H9 (cell line): Measurements from ENCODE around the gene DYRK1A. TPM values are rescaled to one million over a fixed set of nuclear protein-coding genes. Genes with fewer than 3 reads are reported as not detected.
A peak's percentile ranks its signal among the peaks of the same experiment; 100 is the strongest.

Experiments
- DNase-seq: peaks from one replicate; pipeline ENCODE4 v3.0.0-alpha.2; 2017
- H2AFZ ChIP-seq: one replicate; pipeline ENCODE4 v1.6.1; 2013; ENCODE audit warnings: mild to moderate bottlenecking, low read length, control low read depth, moderate library complexity
- H2AK5ac ChIP-seq: 2 replicates; pipeline ENCODE4 v1.6.1; 2013; ENCODE audit warnings: low read length, control low read depth, mixed read lengths; ENCODE audit not compliant: insufficient read length
- H2BK120ac ChIP-seq: one replicate; pipeline ENCODE4 v1.6.1; 2013; ENCODE audit warnings: low read depth, mild to moderate bottlenecking, low read length, control low read depth, inconsistent platforms; ENCODE audit not compliant: poor library complexity, severe bottlenecking
- H2BK12ac ChIP-seq: 2 replicates; pipeline ENCODE4 v1.6.1; 2013; ENCODE audit warnings: low read length, control low read depth, mixed read lengths, low read depth; ENCODE audit not compliant: insufficient read length
- H2BK15ac ChIP-seq: 2 replicates; pipeline ENCODE4 v1.6.1; 2013; ENCODE audit warnings: low read depth, low read length, control low read depth
- H2BK20ac ChIP-seq: one replicate; pipeline ENCODE4 v1.6.1; 2013; ENCODE audit warnings: low read depth, mild to moderate bottlenecking, low read length, control low read depth, inconsistent platforms; ENCODE audit not compliant: poor library complexity, severe bottlenecking
- H2BK5ac ChIP-seq: 2 replicates; pipeline ENCODE4 v1.6.1; 2013; ENCODE audit warnings: low read length, control low read depth, mixed read lengths; ENCODE audit not compliant: insufficient read length
- H3K14ac ChIP-seq: 2 replicates; pipeline ENCODE4 v1.6.1; 2013; ENCODE audit warnings: low read length, control low read depth; ENCODE audit not compliant: insufficient read depth
- H3K18ac ChIP-seq: 2 replicates; pipeline ENCODE4 v1.6.1; 2013; ENCODE audit warnings: low read depth, mild to moderate bottlenecking, mixed read lengths, low read length, control low read depth; ENCODE audit not compliant: insufficient read length
- H3K23ac ChIP-seq: 2 replicates; pipeline ENCODE4 v1.6.1; 2013; ENCODE audit warnings: low read length, control low read depth, mixed read lengths, low read depth; ENCODE audit not compliant: insufficient read length
- H3K23me2 ChIP-seq: 2 replicates; pipeline ENCODE4 v1.6.1; 2013; ENCODE audit warnings: low read depth, mild to moderate bottlenecking, mixed read lengths, low read length, control low read depth; ENCODE audit not compliant: insufficient read length, poor library complexity, severe bottlenecking
- H3K27ac ChIP-seq: 2 replicates; pipeline ENCODE4 v1.5.1; 2013; ENCODE audit warnings: low read length, control low read depth, mixed read lengths, low read depth; ENCODE audit not compliant: insufficient read length
- H3K27me3 ChIP-seq: 2 replicates; pipeline ENCODE4 v1.6.1; 2013; ENCODE audit warnings: low read length, control low read depth, inconsistent platforms; ENCODE audit not compliant: insufficient read depth
- H3K4ac ChIP-seq: 2 replicates; pipeline ENCODE4 v1.6.1; 2013; ENCODE audit warnings: low read depth, mild to moderate bottlenecking, control low read depth, inconsistent platforms, low read length, moderate library complexity
- H3K4me1 ChIP-seq: 2 replicates; pipeline ENCODE4 v1.6.1; 2013; ENCODE audit warnings: low read length, control low read depth, inconsistent platforms; ENCODE audit not compliant: insufficient read depth
- H3K4me2 ChIP-seq: 2 replicates; pipeline ENCODE4 v1.6.1; 2013; ENCODE audit warnings: low read length, control low read depth, mixed read lengths; ENCODE audit not compliant: insufficient read length, insufficient read depth
- H3K56ac ChIP-seq: 2 replicates; pipeline ENCODE4 v1.6.1; 2013; ENCODE audit warnings: low read depth, mild to moderate bottlenecking, mixed read lengths, low read length, control low read depth; ENCODE audit not compliant: insufficient read length
- H3K79me1 ChIP-seq: 2 replicates; pipeline ENCODE4 v1.6.1; 2013; ENCODE audit warnings: low read depth, mild to moderate bottlenecking, moderate library complexity, low read length, control low read depth, inconsistent platforms; ENCODE audit not compliant: insufficient read depth, poor library complexity, severe bottlenecking
- H3K79me2 ChIP-seq: 2 replicates; pipeline ENCODE4 v1.6.1; 2013; ENCODE audit warnings: low read length, control low read depth, inconsistent platforms; ENCODE audit not compliant: insufficient read depth
- H3K9ac ChIP-seq: 2 replicates; pipeline ENCODE4 v1.6.1; 2013; ENCODE audit warnings: low read length, control low read depth, mixed read lengths; ENCODE audit not compliant: insufficient read length; ENCODE audit errors: extremely low read depth
- H3K9me3 ChIP-seq: one replicate; pipeline ENCODE4 v1.6.1; 2013; ENCODE audit warnings: low read depth, low read length, inconsistent platforms; ENCODE audit not compliant: control insufficient read depth
- H3T11ph ChIP-seq: one replicate; pipeline ENCODE4 v1.6.1; 2013; ENCODE audit warnings: mild to moderate bottlenecking, low read length, control low read depth, inconsistent platforms
- H4K20me1 ChIP-seq: one replicate; pipeline ENCODE4 v1.6.1; 2013; ENCODE audit not compliant: control insufficient read depth, insufficient read length, insufficient read depth
- H4K5ac ChIP-seq: 2 replicates; pipeline ENCODE4 v1.6.1; 2013; ENCODE audit warnings: low read depth, mild to moderate bottlenecking, mixed read lengths, low read length, control low read depth; ENCODE audit not compliant: insufficient read length
- H4K8ac ChIP-seq: replicated peaks from 2 replicates; pipeline ENCODE4 v1.6.1; 2013; ENCODE audit warnings: low read length, control low read depth, mixed read lengths, low read depth; ENCODE audit not compliant: insufficient read length
- H4K91ac ChIP-seq: 2 replicates; pipeline ENCODE4 v1.6.1; 2013; ENCODE audit warnings: low read depth, mild to moderate bottlenecking, moderate library complexity, mixed read lengths, low read length, control low read depth; ENCODE audit not compliant: insufficient read length
- H3K27ac Mint-ChIP-seq, 3 experiments: 2 replicates in 2 of 3; 3 replicates in 1 of 3; pipeline ENCODE4 v1.8.0; 2020 to 2021; ENCODE audit warnings: mixed read lengths in 3 of 3, mild to moderate bottlenecking in 1 of 3, moderate library complexity in 1 of 3
- H3K27me3 Mint-ChIP-seq: 2 replicates; pipeline ENCODE4 v1.8.0; 2021; ENCODE audit warnings: low read depth, mild to moderate bottlenecking, moderate library complexity, mixed read lengths
- H3K36me3 Mint-ChIP-seq, 3 experiments: 2 replicates in 2 of 3; 3 replicates in 1 of 3; pipeline ENCODE4 v1.8.0; 2020 to 2021; ENCODE audit warnings: low read depth in 3 of 3, mixed read lengths in 3 of 3; ENCODE audit not compliant: insufficient read depth in 1 of 3
- H3K4me1 Mint-ChIP-seq, 2 experiments: 2 replicates each; pipeline ENCODE4 v1.8.0; 2020; ENCODE audit warnings: mixed read lengths in 2 of 2
- H3K4me3 Mint-ChIP-seq, 2 experiments: 2 replicates in 1 of 2; 3 replicates in 1 of 2; pipeline ENCODE4 v1.8.0; 2020 to 2021; ENCODE audit warnings: mild to moderate bottlenecking in 2 of 2, mixed read lengths in 2 of 2, moderate library complexity in 1 of 2
- H3K9me3 Mint-ChIP-seq, 2 experiments: 2 replicates in 1 of 2; 3 replicates in 1 of 2; pipeline ENCODE4 v1.8.0; 2020; ENCODE audit warnings: mild to moderate bottlenecking in 2 of 2, mixed read lengths in 2 of 2, moderate library complexity in 1 of 2
- CTCF ChIP-seq: fragments of 200-600 bp; sonication (generic); conservative IDR thresholded peaks from 3 replicates; pipeline ENCODE4 v1.8.0; 2021; ENCODE audit warnings: antibody characterized with exemption, mild to moderate bottlenecking
- WGBS: extraction: QIAGEN DNeasy Blood & Tissue Kit; methylation state at CpG from one replicate; pipeline ENCODE4 v1.1.7; 2013; ENCODE audit warnings: missing lambda C conversion rate, low lambda C conversion rate, mixed read lengths; ENCODE audit not compliant: insufficient read length; ENCODE audit errors: extremely low coverage; 5-methylcytosine and 5-hydroxymethylcytosine counted together
- total RNA-seq: library from RNA; stranded (reverse); gene quantifications from 2 replicates; pipeline ENCODE4 v1.2.1, GENCODE V29; 2021

DYRK1A gene
- total RNA-seq, 1 experiment from 2014 or later: 73.6 TPM

GRCh38 chr21:37546299-37546908 lies 179.8 kb downstream of the DYRK1A start:
- H3K27ac Mint-ChIP-seq: peak overlapping the region in 1 of 3 experiments; percentile 23; a peak in 1 of 7 replicates
- Histone ChIP-seq H2AK5ac (no peak overlapping the region), H3K79me1 (no peaks in the 10 kb centered on the region), H3K27me3 (no peaks in the 10 kb centered on the region), H3K4ac (no peak overlapping the region), H3K27ac (no peak overlapping the region), H2BK12ac (no peak overlapping the region), H2BK120ac (no peak overlapping the region), H4K20me1 (no peaks in the 10 kb centered on the region), H3K9ac (no peak overlapping the region), H3K23me2 (no peaks in the 10 kb centered on the region), H3K23ac (no peak overlapping the region), H3K56ac (no peak overlapping the region), H4K8ac (no peak overlapping the region), H4K91ac (no peak overlapping the region), H3K14ac (no peak overlapping the region), H3T11ph (no peak overlapping the region), H3K18ac (no peak overlapping the region), H3K4me2 (no peak overlapping the region), H3K79me2 (no peaks in the 10 kb centered on the region), H3K9me3 (no peaks in the 10 kb centered on the region), H2AFZ (no peak overlapping the region), H4K5ac (no peak overlapping the region), H3K4me1 (no peaks in the 10 kb centered on the region; the same call in 1 of the 2 replicates), H2BK15ac (no peak overlapping the region), H2BK20ac (no peak overlapping the region), H2BK5ac (no peak overlapping the region)
- no peak for DNase-seq
- TF ChIP-seq CTCF: peak; percentile 54
- H3K4me3 Mint-ChIP-seq: no peak overlapping the region
- no CpG with 5 or more reads among the region's 22 CpGs for WGBS
- peaks cover 5 to 13% of the 10 kb centered on the region in 2 experiments; a peak in 3 of 4 replicates for H3K4me1 Mint-ChIP-seq
- no peaks in the 10 kb centered on the region for H3K27me3 Mint-ChIP-seq
- H3K9me3 Mint-ChIP-seq: no peaks in the 10 kb centered on the region; a peak in 4 of 5 replicates
- no peaks in the 10 kb centered on the region for H3K36me3 Mint-ChIP-seq
